HG02840 (cell line): Measurements from ENCODE around the gene PTX4.
"Not testable (repeated sequence)": the region's sequence is repeated elsewhere in the genome, so short reads cannot be mapped to it uniquely, and the experiment has no call there.

Source experiments
- ATAC-seq: cut with Tn5 transposase; IDR thresholded peaks from one replicate; pipeline ENCODE4 v1.9.1; 2021; ENCODE audit warnings: mild to moderate bottlenecking, moderate library complexity, moderate number of reproducible peaks; ENCODE audit not compliant: unreplicated experiment, low FRiP score

PTX4 gene

GRCh38 chr16:1446296-1447080 is 42.3 kb downstream of the PTX4 start:
- ATAC-seq = no peak

- no peak for ATAC-seq
Measured at GRCh38 chr16:1445518-1446203, 43.1 kb downstream of the PTX4 start.

- ATAC-seq = no peak
Measured at GRCh38 chr16:1444730-1445517, 43.8 kb downstream of the PTX4 start.

GRCh38 chr16:1443980-1444729 is 44.6 kb downstream of the PTX4 start, which contains the start of gene CCDC154:
Gene CCDC154, minus strand, starts transcription at chr16:1444556. Its CDS starts 234 bp downstream, at chr16:1444322.
- no peak for ATAC-seq

GRCh38 chr16:1443403-1443973 is 45.3 kb downstream of the PTX4 start:
- no peak for ATAC-seq

GRCh38 chr16:1442697-1443096 is 46.0 kb downstream of the PTX4 start:
- ATAC-seq = no peak

GRCh38 chr16:1441391-1441829 is 47.3 kb downstream of the PTX4 start:
- ATAC-seq = no peak

GRCh38 chr16:1439699-1440074 is 49.1 kb downstream of the PTX4 start:
- ATAC-seq = not testable (repeated sequence)

GRCh38 chr16:1439058-1439698 is 49.6 kb downstream of the PTX4 start:
- ATAC-seq = no peak

- no peak for ATAC-seq
Measured at GRCh38 chr16:1438229-1439057, 50.3 kb downstream of the PTX4 start.

- ATAC-seq = no peak
Measured at GRCh38 chr16:1437606-1438005, 51.1 kb downstream of the PTX4 start.

- ATAC-seq = no peak
Measured at GRCh38 chr16:1436731-1437355, 51.9 kb downstream of the PTX4 start.

- ATAC-seq = no peak
Measured at GRCh38 chr16:1435921-1436697, 52.6 kb downstream of the PTX4 start.
